ENCODE measurements around the gene SLC7A10.
"Not testable (repeated sequence)": the region's sequence is repeated elsewhere in the genome, so short reads cannot be mapped to it uniquely, and the experiment has no call there.

Gene SLC7A10

DNA sequence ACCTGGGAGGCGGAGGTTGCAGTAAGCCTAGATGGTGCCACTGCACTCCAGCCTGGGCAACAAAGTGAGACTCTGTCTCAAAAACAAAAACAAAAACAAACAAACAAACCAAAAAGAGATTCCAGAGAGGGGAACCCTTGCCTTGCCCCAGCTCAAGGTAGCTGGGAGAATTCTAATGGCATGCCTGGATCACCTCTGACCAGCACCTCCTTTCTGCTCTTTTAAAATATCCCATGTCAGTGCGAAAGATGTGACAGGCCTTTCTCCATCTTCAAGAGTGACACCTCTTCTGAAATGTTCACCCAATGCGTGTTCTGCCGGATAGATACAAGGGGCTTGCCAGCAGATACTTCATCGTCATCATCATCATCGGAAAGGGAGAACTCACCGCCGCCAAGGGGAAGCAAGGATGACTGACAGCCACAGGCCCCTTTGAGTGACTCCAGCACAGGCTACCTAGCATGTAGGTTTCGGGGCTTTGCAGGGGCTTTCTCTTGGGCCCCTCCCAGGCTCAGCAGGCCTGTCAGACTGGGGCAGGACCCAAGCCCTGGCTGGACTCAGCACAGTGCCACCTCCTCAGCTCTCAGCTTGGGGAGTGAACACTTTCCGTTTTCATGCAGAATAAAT lies 50.4 kb downstream of the SLC7A10 start:
- DNase-seq, result no peak

DNA sequence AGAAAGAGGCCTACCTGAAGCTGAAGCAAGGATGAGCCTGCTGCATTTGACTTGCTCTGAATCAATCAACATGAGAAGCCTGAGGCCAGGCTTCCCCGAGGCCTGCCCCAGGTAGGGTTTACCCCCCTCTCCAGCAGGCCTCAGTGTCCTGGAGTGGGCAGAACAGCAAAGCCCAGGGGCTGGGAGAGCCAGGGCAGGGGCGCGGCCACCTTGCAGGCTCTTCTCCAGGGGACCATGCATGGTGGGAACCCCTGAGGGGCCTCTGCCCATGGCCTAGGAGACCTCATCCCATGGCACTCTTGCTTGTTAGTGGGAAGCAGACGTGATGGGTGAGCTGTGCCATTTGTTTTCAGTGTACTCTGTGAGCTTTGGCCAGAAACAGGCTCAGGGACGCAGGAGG lies 51.5 kb downstream of the SLC7A10 start:
- no peak for DNase-seq

- DNase-seq, result no peak
These were observed 53.7 kb downstream of the SLC7A10 start for GRCh38 chr19:33171916-33172359.

DNA sequence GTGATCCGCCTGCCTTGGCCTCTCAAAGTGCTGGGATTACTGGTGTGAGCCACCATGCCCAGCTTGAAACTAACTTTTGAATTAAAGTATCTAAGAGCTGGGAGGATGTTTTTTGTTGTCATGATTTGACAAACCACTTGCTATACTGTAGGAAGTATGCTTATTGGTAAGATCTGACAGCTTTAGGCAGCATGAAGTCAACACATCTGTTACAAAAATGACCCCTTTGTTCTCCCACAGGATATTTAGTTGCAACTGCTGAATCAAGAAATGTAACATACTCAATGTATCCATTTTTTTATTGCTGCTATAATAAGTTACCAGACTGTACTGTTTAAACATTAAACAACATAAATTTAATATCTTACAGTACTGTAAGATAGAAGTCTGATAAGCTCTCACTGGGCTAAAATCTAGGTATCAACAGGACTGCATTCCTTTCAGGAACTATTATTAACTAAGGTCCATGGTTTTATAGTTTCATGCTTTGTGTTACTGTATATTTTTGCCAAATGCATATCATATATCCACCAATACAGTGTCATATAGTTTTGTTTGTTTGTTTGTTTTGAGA lies 54.3 kb downstream of the SLC7A10 start:
- DNase-seq, result no peak

GRCh38 chr19:33168528-33168927 lies 57.1 kb downstream of the SLC7A10 start:
- no peak for DNase-seq

DNA sequence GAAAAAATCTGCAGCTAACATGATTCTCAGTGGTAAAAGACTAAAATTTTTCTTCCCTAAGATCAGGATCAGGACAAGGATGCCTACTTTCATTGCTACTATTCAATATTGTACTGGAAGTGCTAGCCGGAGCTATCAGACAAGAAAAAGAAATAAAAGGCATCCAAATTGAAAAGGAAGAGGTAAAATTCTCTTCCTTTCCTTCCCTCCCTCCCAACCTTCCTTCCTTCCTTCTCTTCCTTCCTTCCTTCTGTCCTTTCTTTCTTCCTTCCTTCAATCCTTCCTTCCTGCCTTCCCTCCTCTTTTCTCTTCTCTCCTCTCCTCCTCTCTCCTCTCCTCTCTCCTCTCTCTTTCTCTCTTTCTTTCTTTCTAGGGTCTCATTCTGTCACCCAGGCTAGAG lies 58.2 kb downstream of the SLC7A10 start:
- no peak for DNase-seq

GRCh38 chr19:33166037-33166436 lies 59.6 kb downstream of the SLC7A10 start:
- DNase-seq, result not testable (repeated sequence)

GRCh38 chr19:33163481-33163880 lies 62.2 kb downstream of the SLC7A10 start:
- no peak for DNase-seq

GRCh38 chr19:33161201-33161600 lies 64.4 kb downstream of the SLC7A10 start:
- DNase-seq, result no peak

DNA sequence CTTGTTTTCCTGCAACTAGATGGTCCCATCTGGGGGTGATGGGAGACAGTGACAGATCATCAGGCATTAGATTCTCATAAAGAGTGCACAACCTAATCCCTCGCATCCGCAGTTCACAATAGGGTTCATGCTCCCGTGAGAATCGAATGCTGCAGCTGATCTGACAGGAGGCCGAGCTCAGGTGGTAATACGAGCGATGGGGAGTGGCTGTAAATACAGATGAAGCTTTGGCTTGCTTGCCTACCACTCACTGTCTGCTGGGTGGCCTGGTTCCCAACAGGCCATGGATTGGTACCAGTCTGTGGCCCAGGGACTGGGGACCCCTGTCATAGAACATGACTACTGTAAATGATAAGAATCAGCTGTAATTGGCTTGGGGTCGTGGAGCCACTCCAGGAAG lies 65.8 kb downstream of the SLC7A10 start:
- DNase-seq, result no peak

DNA sequence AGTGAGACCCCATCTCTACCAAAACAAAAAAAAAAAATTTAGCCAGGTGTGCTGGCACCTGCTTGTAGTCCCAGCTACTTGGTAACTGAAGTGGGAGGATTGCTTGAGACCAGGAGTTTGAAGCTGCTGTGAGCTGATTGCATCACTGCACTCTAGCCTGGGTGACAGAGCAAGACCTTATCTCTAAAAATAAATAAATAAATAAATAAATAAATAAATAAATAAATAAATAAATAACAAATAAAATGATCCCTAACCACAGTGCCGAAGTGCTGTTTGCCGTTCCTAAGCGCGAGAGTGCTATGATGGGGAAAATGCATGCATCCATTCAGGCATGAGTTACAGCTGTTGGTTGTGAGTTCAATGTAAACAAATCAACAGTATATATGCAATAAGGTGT lies 66.5 kb downstream of the SLC7A10 start:
- no peak for DNase-seq

Measured in stimulated activated naive CD4-positive, alpha-beta T cell (primary cell).